ENCODE data around the gene ANKDD1B. TPM values are rescaled to one million over a fixed set of nuclear protein-coding genes. Genes with fewer than 3 reads are reported as not detected.

Gene ANKDD1B
- total and polyA plus RNA-seq, 9 of the 15 experiments (the other 6 are each of a cell fraction or from before 2014, with no cell fraction given) = 0.04 to 0.29 (median 0.18) TPM; not detected in 1

GRCh38 chr5:75660678-75661465, 49.6 kb downstream of the ANKDD1B start (continued):
- TF ChIP-seq BCL6 (CRISPR knock-in tag; IDR thresholded peaks at IDR 0.05) (no peak), LCOR (CRISPR knock-in tag; IDR thresholded peaks at IDR 0.05) (no peak)

GRCh38 chr5:75662061-75662460, 50.8 kb downstream of the ANKDD1B start:
- H3K9me1 ChIP-seq (ENCODE audit: control insufficient read depth, insufficient read depth, low read length) = no peaks in the 10 kb centered on the region
- H3K4me3 ChIP-seq = no peak overlapping the region
- H3K4me2 ChIP-seq (ENCODE audit: insufficient read depth, low read length) = no peak overlapping the region
- POLR2A ChIA-PET = no interaction called here
- no peaks in the 10 kb centered on the region for H3K9me3 ChIP-seq (replicated peaks; ENCODE audit: control insufficient read depth, insufficient read depth, low read depth, low read length)
- H3K27ac ChIP-seq (ENCODE audit: extremely low read depth, low read depth, low read length) = no peak overlapping the region
- H3K79me2 ChIP-seq (ENCODE audit: control insufficient read depth, insufficient read depth, low read length) = no peaks in the 10 kb centered on the region
- H2AFZ ChIP-seq (ENCODE audit: low read depth, low read length) = no peak overlapping the region
- DNase-seq (ENCODE audit: extremely low read depth in 1 of 4, low spot score in 3 of 4) (no peak), ATAC-seq (no peak), FAIRE-seq (no peak)
- H3K9ac ChIP-seq (ENCODE audit: insufficient read depth in 1 of 2, low read depth in 2 of 2, low read length in 2 of 2) = no peak overlapping the region
- 34% methylated on average over 2 of the region's 2 CpGs for WGBS (ENCODE audit: insufficient coverage, low coverage, missing lambda C conversion rate)
- no TSS peak for BruUV-seq (replicated peaks)
- H3K4me1 ChIP-seq (replicated peaks in 1 of 2; ENCODE audit: control insufficient read depth in 2 of 2, insufficient read depth in 2 of 2, low read length in 2 of 2) = no peaks in the 10 kb centered on the region
- intact Hi-C loops (cut with micrococcal nuclease) (loop anchor here (10.0 kb wide), 2 partner anchors 297 to 427 kb away; partner anchors contain the start of gene ANKRD31), in situ Hi-C loops (cut with MboI) (no loop called here)
- H3K36me3 ChIP-seq (ENCODE audit: control insufficient read depth, insufficient read depth, low read length) = no peaks in the 10 kb centered on the region
- no peaks in the 10 kb centered on the region for H4K20me1 ChIP-seq (replicated peaks; ENCODE audit: control insufficient read depth, insufficient read depth, low read length)
- CTCF ChIA-PET (ENCODE audit: low intra/inter-chr PET ratio) = no interaction called here
- H3K27me3 ChIP-seq (ENCODE audit: control insufficient read depth in 2 of 2, insufficient read depth in 2 of 2, low read length in 2 of 2) = no peaks in the 10 kb centered on the region
- TF ChIP-seq ZBTB43 (CRISPR knock-in tag; IDR thresholded peaks at IDR 0.05) (no peak), SUPT5H (IDR thresholded peaks at IDR 0.05) (no peak), ZNF780A (CRISPR knock-in tag; IDR thresholded peaks at IDR 0.05) (no peak), TRIM28 (IDR thresholded peaks at IDR 0.05) (no peak), NR2C1 (IDR thresholded peaks at IDR 0.05) (no peak), NR2C1 (tag; IDR thresholded peaks at IDR 0.05) (no peak), CGGBP1 (CRISPR knock-in tag; IDR thresholded peaks at IDR 0.05) (no peak), ATF6 (CRISPR knock-in tag; IDR thresholded peaks at IDR 0.05) (no peak), ZNF589 (CRISPR knock-in tag; IDR thresholded peaks at IDR 0.05; ENCODE audit: low read depth) (no peak), RBM34 (IDR thresholded peaks at IDR 0.05; ENCODE audit: borderline replicate concordance, insufficient read depth, low read length) (no peak), ARID4B (CRISPR knock-in tag; IDR thresholded peaks at IDR 0.05) (no peak), HNRNPK (IDR thresholded peaks at IDR 0.05; ENCODE audit: low read depth, low read length, poor library complexity, severe bottlenecking) (no peak)

Measured in K562 (cell line).